Kidney tubule cell (primary cell): ENCODE results near the gene PCDHGA9.
"Not testable (repeated sequence)": the region's sequence is repeated elsewhere in the genome, so short reads cannot be mapped to it uniquely, and the experiment has no call there.

Experiments
- DNase-seq: peaks from one replicate; pipeline ENCODE4 v3.0.0-alpha.2; 2018; ENCODE audit warnings: low spot score

The PCDHGA9 gene

GRCh38 chr5:141384471-141385267, 17.9 kb upstream of the PCDHGA9 start:
- no peak for DNase-seq

- DNase-seq, result peak; percentile 56
These were observed 14.8 kb upstream of the PCDHGA9 start, which contains the start of gene PCDHGB4 for GRCh38 chr5:141387557-141388311. Gene PCDHGB4, plus strand, starts transcription at chr5:141387698. Its CDS starts 187 bp downstream, at chr5:141387885.

- no peak for DNase-seq
These were observed 13.9 kb upstream of the PCDHGA9 start for GRCh38 chr5:141388661-141389060.

- no peak for DNase-seq
These were observed 13.2 kb upstream of the PCDHGA9 start for GRCh38 chr5:141389153-141390042.

- DNase-seq, result no peak
These were observed 10.0 kb upstream of the PCDHGA9 start, which contains the start of gene PCDHGA8 for GRCh38 chr5:141392429-141393198. Gene PCDHGA8, plus strand, starts transcription at chr5:141392633. Its CDS starts 181 bp downstream, at chr5:141392814.

GRCh38 chr5:141393267-141393666, 9.3 kb upstream of the PCDHGA9 start:
- no peak for DNase-seq

GRCh38 chr5:141394401-141395187, 8.0 kb upstream of the PCDHGA9 start:
- DNase-seq, result not testable (repeated sequence)

GRCh38 chr5:141397756-141398551, 4.6 kb upstream of the PCDHGA9 start, which contains the start of gene PCDHGB5:
Gene PCDHGB5, plus strand, starts transcription at chr5:141397947. Its CDS starts 181 bp downstream, at chr5:141398128.
- DNase-seq, result peak; percentile 67

GRCh38 chr5:141398608-141399007, 4.0 kb upstream of the PCDHGA9 start:
- no peak for DNase-seq

GRCh38 chr5:141399555-141400258, 2.9 kb upstream of the PCDHGA9 start:
- no peak for DNase-seq

GRCh38 chr5:141403387-141403786, 809 bp downstream of the PCDHGA9 start:
- DNase-seq, result no peak

GRCh38 chr5:141407790-141408505, 5.4 kb downstream of the PCDHGA9 start, which contains the start of gene PCDHGB6:
Gene PCDHGB6, plus strand, starts transcription at chr5:141408021. Its CDS starts 182 bp downstream, at chr5:141408203.
- peak; percentile 47 for DNase-seq

- no peak for DNase-seq
These were observed 7.2 kb downstream of the PCDHGA9 start for GRCh38 chr5:141409598-141410306.

- DNase-seq, result no peak
These were observed 9.0 kb downstream of the PCDHGA9 start for GRCh38 chr5:141411575-141411974.

GRCh38 chr5:141412854-141413539, 10.4 kb downstream of the PCDHGA9 start, which contains the start of gene PCDHGA10:
Gene PCDHGA10, plus strand, starts transcription at chr5:141412987. Its CDS starts 189 bp downstream, at chr5:141413176.
- peak; percentile 58 for DNase-seq

- no peak for DNase-seq
These were observed 11.0 kb downstream of the PCDHGA9 start for GRCh38 chr5:141413540-141414069.
